GM10266 (cell line): Measurements from ENCODE around the gene TFR2.

ENCODE experiments used
- DNase-seq: peaks from one replicate; pipeline ENCODE4 v3.0.0; 2012; ENCODE audit errors: extremely low spot score
- CTCF ChIP-seq: IDR thresholded peaks from 2 replicates; pipeline ENCODE4 v1.5.1; 2012; ENCODE audit warnings: mild to moderate bottlenecking, low read depth; ENCODE audit not compliant: control insufficient read depth, insufficient read depth; ENCODE audit errors: missing control alignments

Gene TFR2

GRCh38 chr7:100612730-100613390, 28.5 kb downstream of the TFR2 start:
- TF ChIP-seq CTCF = no peak
- DNase-seq = no peak

- peak; percentile 99 for DNase-seq
- no peak for TF ChIP-seq CTCF
Observed at GRCh38 chr7:100611983-100612729, 29.2 kb downstream of the TFR2 start, which contains the start of gene MOSPD3. Gene MOSPD3, plus strand, starts transcription at chr7:100612540. Its CDS starts 252 bp downstream, at chr7:100612792.

GRCh38 chr7:100609958-100610357, 31.4 kb downstream of the TFR2 start:
- no peak for DNase-seq
- no peak for TF ChIP-seq CTCF

GRCh38 chr7:100607111-100607510, 34.2 kb downstream of the TFR2 start:
- no peak for DNase-seq
- no peak for TF ChIP-seq CTCF

- no peak for TF ChIP-seq CTCF
- no peak for DNase-seq
Observed at GRCh38 chr7:100606313-100606712, 35.0 kb downstream of the TFR2 start.

- DNase-seq = no peak
- no peak for TF ChIP-seq CTCF
Observed at GRCh38 chr7:100604976-100605911, 36.1 kb downstream of the TFR2 start.
